Neuron (in vitro differentiated cells): ENCODE results near the gene SEMA4A.
"Not testable (repeated sequence)": the region's sequence is repeated elsewhere in the genome, so short reads cannot be mapped to it uniquely, and the experiment has no call there.

Experiments used
- H2AFZ ChIP-seq: one replicate; pipeline ENCODE4 v1.6.1; 2013; ENCODE audit warnings: low read depth, mild to moderate bottlenecking, inconsistent platforms, low read length, moderate library complexity
- H3K27me3 ChIP-seq: one replicate; pipeline ENCODE4 v1.6.1; 2013; ENCODE audit warnings: low read length; ENCODE audit not compliant: insufficient read depth
- H3K36me3 ChIP-seq: one replicate; pipeline ENCODE4 v1.6.1; 2013; ENCODE audit warnings: low read length; ENCODE audit not compliant: insufficient read depth
- H3K4me1 ChIP-seq: one replicate; pipeline ENCODE4 v1.6.1; 2013; ENCODE audit warnings: low read length; ENCODE audit not compliant: insufficient read depth
- H3K4me3 ChIP-seq: 2 replicates; pipeline ENCODE4 v1.5.1; 2013; ENCODE audit warnings: mild to moderate bottlenecking, low read length, moderate library complexity
- H3K9me3 ChIP-seq: one replicate; pipeline ENCODE4 v1.6.1; 2013; ENCODE audit warnings: low read length

The SEMA4A gene

GRCh38 chr1:156164125-156164831 lies 10.9 kb downstream of the SEMA4A start:
- H3K9me3 ChIP-seq: no peaks in the 10 kb centered on the region
- H2AFZ ChIP-seq: no peak overlapping the region
- no peaks in the 10 kb centered on the region for H3K27me3 ChIP-seq
- H3K36me3 ChIP-seq: no peaks in the 10 kb centered on the region
- no peak overlapping the region for H3K4me3 ChIP-seq
- H3K4me1 ChIP-seq: no peaks in the 10 kb centered on the region

- no peak overlapping the region for H3K4me3 ChIP-seq
- H3K36me3 ChIP-seq: no peaks in the 10 kb centered on the region
- H2AFZ ChIP-seq: no peak overlapping the region
Observed at GRCh38 chr1:156165083-156165482, 11.7 kb downstream of the SEMA4A start.

GRCh38 chr1:156167536-156167935 lies 14.2 kb downstream of the SEMA4A start:
- no peak overlapping the region for H2AFZ ChIP-seq
- H3K4me3 ChIP-seq: no peak overlapping the region
- H3K4me1 ChIP-seq: no peaks in the 10 kb centered on the region
- H3K27me3 ChIP-seq: peaks cover 2% of the 10 kb centered on the region
- H3K9me3 ChIP-seq: no peaks in the 10 kb centered on the region
- H3K36me3 ChIP-seq: no peaks in the 10 kb centered on the region

More at GRCh38 chr1:156165083-156165482, 11.7 kb downstream of the SEMA4A start:
- no peaks in the 10 kb centered on the region for H3K4me1 ChIP-seq
- no peaks in the 10 kb centered on the region for H3K27me3 ChIP-seq
- no peaks in the 10 kb centered on the region for H3K9me3 ChIP-seq

GRCh38 chr1:156172696-156173470 lies 19.5 kb downstream of the SEMA4A start:
- H3K4me1 ChIP-seq: no peaks in the 10 kb centered on the region
- no peak overlapping the region for H3K4me3 ChIP-seq
- peaks cover 6% of the 10 kb centered on the region for H3K27me3 ChIP-seq
- no peaks in the 10 kb centered on the region for H3K9me3 ChIP-seq
- no peaks in the 10 kb centered on the region for H3K36me3 ChIP-seq
- H2AFZ ChIP-seq: no peak overlapping the region

- H3K9me3 ChIP-seq: no peaks in the 10 kb centered on the region
- H3K4me3 ChIP-seq: no peak overlapping the region
- H3K4me1 ChIP-seq: no peaks in the 10 kb centered on the region
- H2AFZ ChIP-seq: no peak overlapping the region
- no peaks in the 10 kb centered on the region for H3K36me3 ChIP-seq
- peaks cover 6% of the 10 kb centered on the region for H3K27me3 ChIP-seq
Observed at GRCh38 chr1:156176610-156177210, 23.3 kb downstream of the SEMA4A start.

GRCh38 chr1:156177919-156178654 lies 24.7 kb downstream of the SEMA4A start:
- H2AFZ ChIP-seq: no peak overlapping the region
- no peak overlapping the region for H3K4me3 ChIP-seq
- H3K9me3 ChIP-seq: no peaks in the 10 kb centered on the region
- no peaks in the 10 kb centered on the region for H3K36me3 ChIP-seq
- no peaks in the 10 kb centered on the region for H3K4me1 ChIP-seq
- H3K27me3 ChIP-seq: peaks cover 3% of the 10 kb centered on the region

GRCh38 chr1:156180471-156180870 lies 27.1 kb downstream of the SEMA4A start:
- H3K4me1 ChIP-seq: no peaks in the 10 kb centered on the region
- no peaks in the 10 kb centered on the region for H3K9me3 ChIP-seq
- H3K27me3 ChIP-seq: no peaks in the 10 kb centered on the region
- no peak overlapping the region for H2AFZ ChIP-seq
- H3K36me3 ChIP-seq: no peaks in the 10 kb centered on the region
- H3K4me3 ChIP-seq: no peak overlapping the region

GRCh38 chr1:156181391-156181924 lies 28.1 kb downstream of the SEMA4A start:
- H3K4me1 ChIP-seq, H3K4me3 ChIP-seq, H3K36me3 ChIP-seq, H3K9me3 ChIP-seq, H3K27me3 ChIP-seq: not testable (repeated sequence)
- H2AFZ ChIP-seq: peak overlapping the region; percentile 17

- not testable (repeated sequence) for H3K27me3 ChIP-seq, H3K36me3 ChIP-seq, H3K4me1 ChIP-seq, H3K4me3 ChIP-seq, H2AFZ ChIP-seq, H3K9me3 ChIP-seq
Observed at GRCh38 chr1:156182010-156182779, 28.8 kb downstream of the SEMA4A start.

- H2AFZ ChIP-seq, H3K27me3 ChIP-seq, H3K36me3 ChIP-seq, H3K4me3 ChIP-seq, H3K4me1 ChIP-seq, H3K9me3 ChIP-seq: not testable (repeated sequence)
Observed at GRCh38 chr1:156186347-156187177, 33.2 kb downstream of the SEMA4A start.

- not testable (repeated sequence) for H3K27me3 ChIP-seq, H2AFZ ChIP-seq, H3K4me1 ChIP-seq, H3K4me3 ChIP-seq, H3K9me3 ChIP-seq, H3K36me3 ChIP-seq
Observed at GRCh38 chr1:156190265-156190664, 36.9 kb downstream of the SEMA4A start.
